Activated CD4-positive, alpha-beta T cell treated with anti-CD3 and anti-CD28 coated beads for 36 hours (primary cell): ENCODE results near the gene ZC3H12A. TPM values are rescaled to one million over a fixed set of nuclear protein-coding genes. Genes with fewer than 3 reads are reported as not detected.

ENCODE experiments used
- ATAC-seq: fragments of 200-7000 bp; cut with Tn5 transposase; one replicate; pipeline ENCODE4 v1.10.0; 2021; ENCODE audit warnings: mild to moderate bottlenecking, moderate library complexity
- CTCF ChIA-PET: fragments of 350-600 bp; sonication (Branson Sonifier 250); formaldehyde crosslinking; loops from one replicate; lab custom pipeline; 2021; ENCODE audit warnings: antibody characterized with exemption; lab: Charles Lee
- POLR2A ChIA-PET: fragments of 350-600 bp; sonication (Branson Sonifier 250); formaldehyde crosslinking; loops from one replicate; lab custom pipeline; 2021; ENCODE audit warnings: antibody characterized with exemption, inconsistent platforms; lab: Charles Lee
- DNase-seq: peaks from one replicate; pipeline ENCODE4 v3.0.0-alpha.2; 2020
- H3K27ac Mint-ChIP-seq: one replicate; pipeline ENCODE4 v1.8.0; 2021; ENCODE audit warnings: mixed read lengths
- H3K27me3 Mint-ChIP-seq: one replicate; pipeline ENCODE4 v1.8.0; 2021; ENCODE audit warnings: mixed read lengths
- H3K36me3 Mint-ChIP-seq: one replicate; pipeline ENCODE4 v1.8.0; 2021; ENCODE audit warnings: low read depth, mixed read lengths
- H3K4me1 Mint-ChIP-seq: one replicate; pipeline ENCODE4 v1.8.0; 2021; ENCODE audit warnings: mixed read lengths
- H3K4me3 Mint-ChIP-seq: one replicate; pipeline ENCODE4 v1.8.0; 2021; ENCODE audit warnings: mild to moderate bottlenecking, moderate library complexity, mixed read lengths
- H3K9me3 Mint-ChIP-seq: one replicate; pipeline ENCODE4 v1.8.0; 2021; ENCODE audit warnings: low read depth, mixed read lengths
- intact Hi-C, 2 experiments: fragments of 100-400 bp; cut with DNase I in 1 of 2; cut with micrococcal nuclease in 1 of 2; formaldehyde crosslinking; loops; one replicate each; pipeline versions ENCODE4 v1.14.2 to v1.15.1; 2022 to 2024; cut with DNase I, micrococcal nuclease
- total RNA-seq, 2 experiments: library from RNA; stranded (reverse); gene quantifications; one replicate each; pipeline ENCODE4 v1.2.3, GENCODE V29; 2021

ZC3H12A gene
- total RNA-seq, 2 experiments from 2014 or later, result 29.7 to 31.2 TPM

DNA sequence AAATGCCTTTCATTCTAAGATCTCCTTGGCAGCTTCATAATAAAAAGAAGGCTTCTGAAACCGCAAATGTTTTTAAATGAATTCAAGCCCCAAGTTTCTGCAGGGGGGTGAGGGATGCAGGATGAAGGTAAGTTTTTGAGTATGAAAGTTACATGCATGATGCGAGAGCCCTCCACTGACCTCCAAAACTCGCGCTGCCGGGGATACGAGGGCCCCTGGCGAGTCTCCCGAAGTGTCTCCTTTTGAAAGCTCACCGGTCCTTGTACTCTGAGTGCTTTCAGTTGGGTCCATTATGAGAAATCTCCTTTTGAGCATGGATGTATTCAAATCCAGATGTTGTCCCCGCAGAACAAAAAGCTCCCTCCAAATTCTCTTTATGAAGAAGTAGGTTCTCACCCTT is 18.9 kb upstream of the ZC3H12A start:
- ChIA-PET POLR2A (no interaction called here), CTCF (interaction anchor here (0.7 to 13.7 kb wide), 18 partner anchors 8 to 865 kb away, joined by 3 to 194 read pairs (median 4); partner anchors contain the start of gene ZC3H12A)
- intact Hi-C loops, result loop anchor here (1.0 to 5.0 kb wide), 4 partner anchors 17 to 227 kb away; partner anchors contain the start of gene SNIP1 (in 1 of the 2)
- H3K4me3 Mint-ChIP-seq, result no peak overlapping the region
- H3K36me3 Mint-ChIP-seq, result no peaks in the 10 kb centered on the region
- ATAC-seq, result no peak
- peaks cover 7% of the 10 kb centered on the region for H3K4me1 Mint-ChIP-seq
- no peaks in the 10 kb centered on the region for H3K27me3 Mint-ChIP-seq
- DNase-seq, result no peak
- no peak overlapping the region for H3K27ac Mint-ChIP-seq
- H3K9me3 Mint-ChIP-seq, result no peaks in the 10 kb centered on the region

DNA sequence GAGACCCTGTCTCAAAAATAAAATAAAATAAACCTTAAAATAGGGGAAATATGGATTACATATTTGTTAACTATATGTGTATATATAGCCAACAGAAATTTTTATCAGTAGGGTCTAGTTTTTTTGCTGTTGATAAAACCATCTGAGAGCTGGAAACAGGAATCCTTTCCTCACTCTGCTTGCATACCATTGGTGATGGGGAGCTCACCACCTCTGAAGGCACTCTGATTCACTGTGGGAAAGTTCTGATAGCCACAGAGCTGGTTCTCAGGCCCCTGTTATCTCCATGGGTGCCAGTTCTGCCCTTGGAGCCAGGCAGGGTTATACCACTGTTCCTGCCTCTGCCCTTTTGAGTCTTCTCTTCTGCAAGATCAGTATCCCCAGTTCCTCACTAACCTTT is 17.8 kb upstream of the ZC3H12A start:
- Mint-ChIP-seq H3K27me3 (no peaks in the 10 kb centered on the region), H3K36me3 (no peaks in the 10 kb centered on the region), H3K4me1 (peaks cover 7% of the 10 kb centered on the region), H3K4me3 (no peak overlapping the region), H3K27ac (peak overlapping the region; percentile 5), H3K9me3 (no peaks in the 10 kb centered on the region)
- intact Hi-C loops, result loop anchor here in 1 of 2 experiments (5.0 kb wide), 1 partner anchor 96 kb away; the partner anchor contains the start of gene SNIP1
- DNase-seq, result no peak
- no peak for ATAC-seq
- ChIA-PET CTCF (interaction anchor here (0.6 to 13.7 kb wide), 7 partner anchors 9 to 232 kb away, joined by 3 to 194 read pairs (median 4); no protein-coding TSS in a partner anchor), POLR2A (no interaction called here)

DNA sequence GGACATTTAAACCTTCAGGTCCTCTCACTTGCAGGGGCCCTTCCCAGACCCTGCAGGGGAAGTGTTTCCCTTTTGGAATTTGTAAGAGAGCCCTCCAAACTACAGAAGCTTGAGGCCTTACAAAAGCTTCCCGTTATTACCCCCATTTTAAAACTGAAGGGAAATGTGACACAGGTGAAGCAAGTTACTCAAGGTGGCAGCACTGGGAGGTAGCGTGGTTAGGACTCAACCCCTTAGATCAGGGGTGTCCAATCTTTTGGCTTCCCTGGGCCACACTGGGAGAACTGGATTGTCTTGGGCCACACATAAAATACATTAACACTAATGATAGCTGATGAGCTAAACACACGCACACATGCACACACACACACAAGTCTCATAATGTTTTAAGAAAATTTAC is 15.8 kb upstream of the ZC3H12A start:
- H3K4me3 Mint-ChIP-seq, result no peak overlapping the region
- no peak overlapping the region for H3K27ac Mint-ChIP-seq
- ChIA-PET CTCF (interaction anchor here (0.6 to 13.7 kb wide), 5 partner anchors 12 to 35 kb away, joined by 3 to 194 read pairs (median 4); no protein-coding TSS in a partner anchor), POLR2A (no interaction called here)
- no peak for DNase-seq
- no peak for ATAC-seq
- intact Hi-C loops, result loop anchor here in 1 of 2 experiments (5.0 kb wide), 1 partner anchor 94 kb away; the partner anchor contains the start of gene SNIP1
- H3K27me3 Mint-ChIP-seq, result no peaks in the 10 kb centered on the region
- H3K4me1 Mint-ChIP-seq, result peaks cover 7% of the 10 kb centered on the region
- H3K36me3 Mint-ChIP-seq, result no peaks in the 10 kb centered on the region
- H3K9me3 Mint-ChIP-seq, result no peaks in the 10 kb centered on the region

DNA sequence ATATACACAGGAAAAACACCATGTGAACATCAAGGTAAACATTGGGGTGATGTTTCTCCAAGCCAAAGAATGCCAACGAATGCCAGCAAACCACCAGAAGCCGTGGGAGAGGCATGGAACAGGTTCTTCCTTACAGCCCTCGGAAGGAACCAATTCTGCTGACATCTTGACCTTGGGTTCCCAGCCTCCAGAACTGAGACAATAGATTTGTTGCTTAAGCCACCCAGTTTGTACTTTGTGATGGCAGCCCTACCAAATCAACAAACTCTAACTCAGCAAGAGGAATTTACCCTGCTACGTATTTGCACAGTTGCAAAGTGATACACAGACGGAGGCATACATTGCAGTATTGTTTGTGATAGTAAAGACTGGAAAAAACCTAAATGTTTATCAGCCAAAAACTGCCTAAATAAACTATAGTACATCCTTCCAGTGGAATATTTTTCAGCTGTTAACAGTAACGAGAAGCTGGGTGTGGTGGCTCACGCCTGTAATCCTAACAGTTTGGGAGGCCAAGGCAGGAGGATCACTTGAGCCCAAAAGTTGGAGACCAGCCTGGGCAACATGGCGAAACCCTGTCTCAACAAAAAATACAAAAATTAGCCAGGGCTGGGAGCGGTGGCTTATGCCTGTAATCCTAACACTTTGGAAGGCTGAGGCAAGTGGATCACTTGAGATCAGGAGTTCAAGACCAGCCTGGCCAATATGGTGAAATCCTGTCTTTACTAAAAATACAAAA is 12.5 kb upstream of the ZC3H12A start:
- Mint-ChIP-seq H3K9me3 (no peaks in the 10 kb centered on the region), H3K4me3 (no peak overlapping the region), H3K27me3 (no peaks in the 10 kb centered on the region), H3K36me3 (no peaks in the 10 kb centered on the region), H3K27ac (no peak overlapping the region), H3K4me1 (no peaks in the 10 kb centered on the region)
- ChIA-PET CTCF (interaction anchor here (0.6 to 13.7 kb wide), 3 partner anchors 10 to 29 kb away, joined by 3 to 194 read pairs (median 6); no protein-coding TSS in a partner anchor), POLR2A (interaction anchor here (0.7 kb wide), 1 partner anchor 139 kb away, joined by 6 read pairs; no protein-coding TSS in a partner anchor)
- intact Hi-C loops, result no loop called here
- DNase-seq (no peak), ATAC-seq (no peak)

DNA sequence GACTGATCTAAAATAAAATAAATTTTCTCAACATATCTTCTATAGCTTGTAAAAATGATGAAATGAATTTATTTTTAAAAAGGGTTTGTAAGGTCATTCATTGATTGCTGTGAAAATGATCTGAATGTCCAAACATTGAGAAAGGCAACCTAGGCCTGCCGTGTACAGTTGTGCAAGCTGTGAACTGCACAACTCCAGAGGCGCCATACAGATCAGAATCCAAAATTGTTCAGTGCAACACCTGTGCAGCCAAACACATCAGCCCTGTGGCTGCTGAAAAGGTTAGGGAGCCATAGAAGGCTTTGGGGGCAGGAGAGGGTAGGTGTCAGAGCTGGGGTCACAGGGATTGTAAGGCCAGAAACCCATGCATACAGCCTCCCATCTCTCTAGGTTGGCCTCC is 9.9 kb upstream of the ZC3H12A start:
- Mint-ChIP-seq H3K9me3 (no peaks in the 10 kb centered on the region), H3K27ac (no peak overlapping the region), H3K36me3 (no peaks in the 10 kb centered on the region), H3K27me3 (no peaks in the 10 kb centered on the region), H3K4me3 (no peak overlapping the region), H3K4me1 (peaks cover 4% of the 10 kb centered on the region)
- DNase-seq (no peak), ATAC-seq (no peak)
- ChIA-PET POLR2A (no interaction called here), CTCF (interaction anchor here (0.9 to 6.5 kb wide), 6 partner anchors 8 to 34 kb away, joined by 3 to 47 read pairs (median 4); no protein-coding TSS in a partner anchor)
- intact Hi-C loops, result no loop called here

DNA sequence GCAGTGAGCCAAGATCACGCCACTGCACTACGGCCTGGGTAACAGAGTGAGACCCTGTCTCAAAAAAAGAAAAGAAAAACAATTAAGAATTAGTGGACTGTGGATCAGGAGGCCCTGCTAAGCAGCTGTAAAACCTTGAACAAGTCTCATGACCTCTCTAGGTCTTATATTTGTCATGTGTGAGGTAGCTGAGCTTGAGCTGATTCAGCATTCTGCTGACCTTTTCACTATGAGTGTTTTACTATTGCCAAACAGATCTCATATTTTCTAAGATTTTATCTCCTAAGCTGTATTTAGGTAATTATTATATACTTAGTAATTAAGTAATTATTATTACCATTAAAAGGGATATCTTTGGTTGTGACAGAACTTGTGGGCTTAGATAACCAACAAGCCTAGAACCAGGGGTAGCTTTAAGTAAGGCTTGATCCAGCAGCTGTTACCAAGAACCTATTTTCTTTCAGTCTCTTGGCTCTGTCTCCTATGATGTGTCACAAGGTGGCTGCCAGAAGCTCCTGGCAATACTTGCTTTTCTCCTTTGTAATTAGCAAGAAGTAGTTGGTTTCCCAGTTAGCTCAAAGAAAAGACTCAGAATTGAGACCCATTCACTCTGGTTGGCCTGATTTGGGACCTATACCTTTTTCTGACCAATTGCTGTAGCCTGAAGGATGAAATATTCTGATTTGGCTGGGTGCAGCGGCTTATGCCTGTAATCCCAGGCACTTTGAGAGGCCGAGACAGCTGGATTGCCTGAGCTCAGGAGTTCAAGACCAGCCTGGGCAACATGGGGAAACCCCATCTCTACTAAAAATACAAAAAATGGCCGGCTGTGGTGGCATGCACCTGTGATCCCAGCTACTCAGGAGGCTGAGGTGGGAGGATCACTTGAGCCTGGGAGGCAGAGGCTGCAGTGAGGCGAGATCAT is 8.5 kb upstream of the ZC3H12A start:
- no peak for ATAC-seq
- CTCF ChIA-PET, result interaction anchor here (1.0 to 6.5 kb wide), 5 partner anchors 9 to 86 kb away, joined by 3 to 47 read pairs (median 3); partner anchors contain the start of gene ZC3H12A

DNA sequence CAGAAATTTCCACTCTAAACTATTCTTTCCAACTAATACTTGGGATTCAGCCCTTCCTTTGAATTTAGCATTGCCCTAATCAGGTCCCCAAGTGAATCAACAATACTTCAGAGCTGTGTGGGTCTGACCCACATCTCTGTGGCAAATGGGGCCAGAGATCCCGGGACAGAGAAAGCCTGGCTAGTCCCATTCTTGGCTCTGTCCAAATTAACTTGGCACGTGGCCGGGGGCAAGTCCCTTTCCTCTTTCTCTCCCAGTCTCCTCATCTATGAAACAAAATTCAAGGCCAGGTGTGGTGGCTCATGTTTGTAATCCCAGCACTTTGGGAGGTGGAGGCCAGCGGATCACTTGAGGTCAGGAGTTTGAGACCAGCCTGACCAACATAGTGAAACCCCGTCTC is 6.3 kb upstream of the ZC3H12A start:
- ATAC-seq (no peak), DNase-seq (no peak)
- H3K36me3 Mint-ChIP-seq, result no peaks in the 10 kb centered on the region
- CTCF ChIA-PET, result interaction anchor here (0.6 to 6.5 kb wide), 5 partner anchors 12 to 215 kb away, joined by 3 to 47 read pairs (median 5); no protein-coding TSS in a partner anchor
- intact Hi-C loops, result no loop called here
- H3K4me1 Mint-ChIP-seq, result peaks cover 29% of the 10 kb centered on the region
- POLR2A ChIA-PET, result no interaction called here
- H3K27ac Mint-ChIP-seq, result no peak overlapping the region
- H3K27me3 Mint-ChIP-seq, result no peaks in the 10 kb centered on the region
- H3K9me3 Mint-ChIP-seq, result no peaks in the 10 kb centered on the region
- H3K4me3 Mint-ChIP-seq, result no peak overlapping the region

More for the DNA sequence above, 8.5 kb upstream of the ZC3H12A start:
- Mint-ChIP-seq H3K4me3 (no peak overlapping the region), H3K27ac (no peak overlapping the region), H3K4me1 (peaks cover 11% of the 10 kb centered on the region), H3K36me3 (no peaks in the 10 kb centered on the region), H3K27me3 (no peaks in the 10 kb centered on the region), H3K9me3 (no peaks in the 10 kb centered on the region)
- DNase-seq, result no peak
- POLR2A ChIA-PET, result interaction anchor here (1.0 to 1.2 kb wide), 2 partner anchors 9 to 13 kb away, joined by 3 to 6 read pairs; partner anchors contain the start of gene ZC3H12A
- intact Hi-C loops, result no loop called here

DNA sequence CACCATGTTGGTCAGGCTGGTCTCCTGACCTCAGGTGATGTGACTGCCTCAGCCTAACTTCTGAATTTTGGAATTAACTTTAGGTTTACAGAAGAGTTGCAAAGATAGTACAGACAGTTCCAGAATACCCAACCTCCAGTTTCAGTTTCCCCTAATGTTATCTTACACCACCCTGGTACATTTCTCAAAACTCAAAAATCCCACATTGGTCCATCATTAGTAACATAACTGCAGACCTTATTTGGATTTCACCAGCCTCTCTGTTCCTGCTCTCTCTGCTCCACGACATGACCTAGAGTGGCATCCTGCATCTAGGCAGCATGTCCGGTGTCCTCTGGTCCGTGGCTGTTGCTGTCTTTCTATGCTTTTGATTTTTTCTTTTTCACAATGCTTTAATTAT is 5.0 kb upstream of the ZC3H12A start:
- Mint-ChIP-seq H3K36me3 (no peaks in the 10 kb centered on the region), H3K4me3 (no peak overlapping the region), H3K27me3 (no peaks in the 10 kb centered on the region), H3K9me3 (no peaks in the 10 kb centered on the region), H3K4me1 (peaks cover 37% of the 10 kb centered on the region), H3K27ac (peak overlapping the region; percentile 66)
- ATAC-seq (no peak), DNase-seq (no peak)
- POLR2A ChIA-PET, result no interaction called here
- CTCF ChIA-PET, result interaction anchor here (0.7 to 1.7 kb wide), 3 partner anchors 9 to 46 kb away, joined by 3 to 10 read pairs (median 3); no protein-coding TSS in a partner anchor
- intact Hi-C loops, result no loop called here

DNA sequence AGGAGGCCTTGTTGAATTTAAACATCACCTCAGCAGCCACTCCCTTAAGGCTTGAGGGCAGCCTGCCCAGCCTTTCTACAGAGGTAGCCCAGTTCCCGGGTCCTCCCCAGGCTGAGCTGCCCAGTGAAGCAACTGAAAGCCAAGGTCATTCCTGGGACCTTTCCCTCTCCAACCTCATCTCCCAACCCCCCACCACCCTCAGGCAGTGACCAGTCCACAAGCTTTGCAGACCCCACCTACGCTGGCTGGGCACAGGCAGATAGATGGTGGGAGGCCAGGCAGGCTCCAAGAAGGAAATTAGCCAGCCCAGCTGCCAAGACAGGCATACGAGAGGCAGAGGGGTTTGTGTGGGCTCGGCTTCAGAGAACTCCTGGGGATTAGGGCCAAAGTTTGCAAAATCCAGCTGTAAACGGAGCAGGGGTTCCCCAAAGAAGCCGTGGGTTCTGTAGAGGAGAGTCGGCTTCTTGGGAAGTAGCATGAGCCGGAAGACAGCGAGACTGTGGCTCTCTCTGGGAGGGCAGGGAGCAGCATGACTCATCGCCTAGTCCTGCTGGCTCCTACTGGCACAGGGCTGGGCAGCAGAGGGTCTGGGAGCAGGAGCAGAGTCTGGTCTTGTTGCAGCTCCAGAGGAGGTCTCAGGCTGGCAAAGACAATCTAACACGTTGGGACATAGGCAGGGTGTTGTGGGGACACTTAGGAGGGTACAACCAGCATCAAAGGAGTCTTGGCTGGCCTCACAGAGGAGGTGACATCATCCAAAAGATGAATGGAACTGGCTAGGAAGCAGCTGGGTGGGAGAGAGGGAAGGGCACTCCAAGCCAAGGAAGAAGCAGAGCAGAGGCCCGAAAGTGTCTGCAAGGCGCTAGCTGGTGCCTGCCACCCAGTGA is 2.8 kb upstream of the ZC3H12A start:
- Mint-ChIP-seq H3K4me1 (peaks cover 37% of the 10 kb centered on the region), H3K27me3 (no peaks in the 10 kb centered on the region), H3K4me3 (no peak overlapping the region), H3K9me3 (no peaks in the 10 kb centered on the region), H3K36me3 (peaks cover 17% of the 10 kb centered on the region), H3K27ac (peak overlapping the region; percentile 58)
- ChIA-PET POLR2A (no interaction called here), CTCF (interaction anchor here (0.7 to 2.0 kb wide), 7 partner anchors 9 to 43 kb away, joined by 3 to 14 read pairs (median 3); partner anchors contain the start of gene MEAF6)
- intact Hi-C loops, result loop anchor here (2.0 to 10.0 kb wide), 8 partner anchors 17 to 1537 kb away; partner anchors contain the start of genes MTF1 (in 2 of the 2), AGO3 (in 1 of the 2), MYCBP (in 1 of the 2) and SH3D21 (in 1 of the 2)
- DNase-seq (no peak), ATAC-seq (no peak)

DNA sequence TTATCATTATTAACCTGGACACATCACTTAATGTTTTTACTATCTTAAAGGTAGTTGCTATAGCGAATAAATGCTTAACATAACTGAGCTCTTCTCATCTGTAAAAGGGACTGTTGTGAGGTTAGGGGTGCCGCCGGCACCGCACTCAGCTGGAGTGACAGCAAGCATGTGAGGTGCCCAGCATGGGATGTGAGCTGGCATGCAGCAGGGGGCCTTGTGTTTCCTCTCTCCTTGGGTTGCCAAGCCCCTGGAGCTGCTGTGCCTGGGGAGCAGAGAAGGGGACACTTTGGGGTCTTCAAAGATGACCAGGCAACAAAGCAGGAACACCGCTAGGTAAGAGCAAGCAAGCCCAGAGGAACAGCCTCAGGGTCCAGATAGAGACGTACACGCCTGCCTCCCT is 2.1 kb upstream of the ZC3H12A start:
- ChIA-PET CTCF (interaction anchor here (0.6 to 2.0 kb wide), 7 partner anchors 10 to 54 kb away, joined by 3 to 14 read pairs (median 4); partner anchors contain the start of gene MEAF6), POLR2A (interaction anchor here (0.5 kb wide), 1 partner anchor 31 kb away, joined by 3 read pairs; no protein-coding TSS in a partner anchor)
- Mint-ChIP-seq H3K4me1 (peaks cover 37% of the 10 kb centered on the region), H3K27me3 (no peaks in the 10 kb centered on the region), H3K9me3 (no peaks in the 10 kb centered on the region), H3K36me3 (peaks cover 24% of the 10 kb centered on the region), H3K4me3 (peak overlapping the region; percentile 95), H3K27ac (peak overlapping the region; percentile 58)
- intact Hi-C loops, result loop anchor here (2.0 to 10.0 kb wide), 8 partner anchors 17 to 1537 kb away; partner anchors contain the start of genes MTF1 (in 2 of the 2), AGO3 (in 1 of the 2), MYCBP (in 1 of the 2) and SH3D21 (in 1 of the 2)
- DNase-seq, result no peak
- ATAC-seq, result no peak
